Central memory CD4-positive, alpha-beta T cell (primary cell): Measurements from ENCODE around the gene SORCS2.

Source experiments
- DNase-seq: peaks from one replicate; pipeline ENCODE4 v3.0.0; 2022

The SORCS2 gene

GRCh38 chr4:7687006-7687405 lies 494.7 kb downstream of the SORCS2 start:
- DNase-seq: no peak

GRCh38 chr4:7687796-7688195 lies 495.5 kb downstream of the SORCS2 start:
- DNase-seq: no peak

- no peak for DNase-seq
Observed at GRCh38 chr4:7689773-7690693, 497.7 kb downstream of the SORCS2 start.

GRCh38 chr4:7691061-7691460 lies 498.7 kb downstream of the SORCS2 start:
- no peak for DNase-seq

- DNase-seq: no peak
Observed at GRCh38 chr4:7691982-7692381, 499.6 kb downstream of the SORCS2 start.

- no peak for DNase-seq
Observed at GRCh38 chr4:7692451-7693236, 500.3 kb downstream of the SORCS2 start.

- DNase-seq: no peak
Observed at GRCh38 chr4:7693237-7693608, 500.9 kb downstream of the SORCS2 start.

- no peak for DNase-seq
Observed at GRCh38 chr4:7693711-7694110, 501.4 kb downstream of the SORCS2 start.

GRCh38 chr4:7694324-7694723 lies 502.0 kb downstream of the SORCS2 start:
- DNase-seq: no peak

GRCh38 chr4:7697343-7697742 lies 505.0 kb downstream of the SORCS2 start:
- DNase-seq: no peak

- DNase-seq: no peak
Observed at GRCh38 chr4:7697821-7698220, 505.5 kb downstream of the SORCS2 start.

GRCh38 chr4:7698584-7698983 lies 506.2 kb downstream of the SORCS2 start:
- DNase-seq: no peak

- DNase-seq: no peak
Observed at GRCh38 chr4:7699031-7699430, 506.7 kb downstream of the SORCS2 start.

- no peak for DNase-seq
Observed at GRCh38 chr4:7699825-7700224, 507.5 kb downstream of the SORCS2 start.

GRCh38 chr4:7700665-7701064 lies 508.3 kb downstream of the SORCS2 start:
- no peak for DNase-seq

- no peak for DNase-seq
Observed at GRCh38 chr4:7701866-7702649, 509.7 kb downstream of the SORCS2 start.

GRCh38 chr4:7703688-7704087 lies 511.4 kb downstream of the SORCS2 start:
- DNase-seq: no peak

- no peak for DNase-seq
Observed at GRCh38 chr4:7704091-7704490, 511.8 kb downstream of the SORCS2 start.

- no peak for DNase-seq
Observed at GRCh38 chr4:7704625-7705024, 512.3 kb downstream of the SORCS2 start.

GRCh38 chr4:7705062-7705461 lies 512.7 kb downstream of the SORCS2 start:
- DNase-seq: no peak

- no peak for DNase-seq
Observed at GRCh38 chr4:7705593-7705992, 513.3 kb downstream of the SORCS2 start.

GRCh38 chr4:7708238-7708637 lies 515.9 kb downstream of the SORCS2 start:
- DNase-seq: no peak

- DNase-seq: no peak
Observed at GRCh38 chr4:7708981-7709380, 516.6 kb downstream of the SORCS2 start.
